KG1 (cell line): ENCODE data around the gene RXFP3.

Experiments
- DNase-seq: peaks from one replicate; lab custom pipeline; 2025; lab: John Stamatoyannopoulos, UW

RXFP3 gene

GRCh38 chr5:33981408-33982162, 45.4 kb downstream of the RXFP3 start:
- no peak for DNase-seq

GRCh38 chr5:33984178-33984577, 48.0 kb downstream of the RXFP3 start:
- DNase-seq = no peak

GRCh38 chr5:33984671-33985124, 48.5 kb downstream of the RXFP3 start, which contains the start of gene SLC45A2:
Gene SLC45A2, minus strand, starts transcription at chr5:33984693. Its CDS starts 110 bp downstream, at chr5:33984583.
- no peak for DNase-seq

- DNase-seq = no peak
These were observed 49.3 kb downstream of the RXFP3 start for GRCh38 chr5:33985447-33985846.
